Astrocyte (in vitro differentiated cells and primary cell): ENCODE data around the gene BNIPL. TPM values are rescaled to one million over a fixed set of nuclear protein-coding genes. Genes with fewer than 3 reads are reported as not detected.

Experiments
- DNase-seq: peaks from one replicate; pipeline ENCODE4 v3.0.0-alpha.2; 2010; ENCODE audit warnings: low read depth
- FAIRE-seq: peaks from 2 replicates; lab custom pipeline; 2011; peaks lifted over from hg19 to GRCh38; lab: Jason Lieb, UNC
- H2AFZ ChIP-seq: 2 replicates; pipeline ENCODE4 v1.6.0; 2012; ENCODE audit warnings: low read depth, low read length, inconsistent platforms
- H3K27ac ChIP-seq: 2 replicates; pipeline ENCODE4 v1.5.1; 2011; ENCODE audit warnings: low read depth, low read length, inconsistent platforms
- H3K27me3 ChIP-seq: 2 replicates; pipeline ENCODE4 v1.6.0; 2011; ENCODE audit warnings: low read length, inconsistent platforms; ENCODE audit not compliant: insufficient read depth
- H3K36me3 ChIP-seq: 2 replicates; pipeline ENCODE4 v1.5.1; 2011; ENCODE audit warnings: low read length, inconsistent platforms; ENCODE audit not compliant: insufficient read depth
- H3K4me1 ChIP-seq: 2 replicates; pipeline ENCODE4 v1.5.1; 2011; ENCODE audit warnings: low read length, inconsistent platforms; ENCODE audit not compliant: insufficient read depth
- H3K4me2 ChIP-seq: 2 replicates; pipeline ENCODE4 v1.6.0; 2012; ENCODE audit warnings: low read length, inconsistent platforms
- H3K4me3 ChIP-seq: 2 replicates; pipeline ENCODE4 v1.5.1; 2011; ENCODE audit warnings: low read depth, mild to moderate bottlenecking, low read length, inconsistent platforms; ENCODE audit not compliant: insufficient read depth
- H3K79me2 ChIP-seq: 2 replicates; pipeline ENCODE4 v1.6.0; 2012; ENCODE audit warnings: mild to moderate bottlenecking, low read length, inconsistent platforms; ENCODE audit not compliant: insufficient read depth
- H3K9ac ChIP-seq: 2 replicates; pipeline ENCODE4 v1.6.0; 2012; ENCODE audit warnings: mild to moderate bottlenecking, low read length, inconsistent platforms
- H3K9me3 ChIP-seq: 2 replicates; pipeline ENCODE4 v1.5.1; 2012; ENCODE audit warnings: low read depth, mild to moderate bottlenecking, low read length, inconsistent platforms; ENCODE audit not compliant: insufficient read depth
- H4K20me1 ChIP-seq: 2 replicates; pipeline ENCODE4 v1.6.0; 2012; ENCODE audit warnings: low read length, inconsistent platforms; ENCODE audit not compliant: insufficient read depth
- H3K27ac Mint-ChIP-seq: one replicate; pipeline ENCODE4 v1.8.0; 2021; ENCODE audit warnings: mild to moderate bottlenecking, mixed read lengths; ENCODE audit not compliant: unreplicated experiment
- H3K27me3 Mint-ChIP-seq: one replicate; pipeline ENCODE4 v1.8.0; 2021; ENCODE audit warnings: low read depth, mixed read lengths; ENCODE audit not compliant: unreplicated experiment
- H3K36me3 Mint-ChIP-seq: one replicate; pipeline ENCODE4 v1.8.0; 2021; ENCODE audit warnings: low read depth, mixed read lengths; ENCODE audit not compliant: unreplicated experiment
- H3K4me1 Mint-ChIP-seq: one replicate; pipeline ENCODE4 v1.8.0; 2021; ENCODE audit warnings: low read depth, mixed read lengths; ENCODE audit not compliant: unreplicated experiment
- H3K4me3 Mint-ChIP-seq: one replicate; pipeline ENCODE4 v1.8.0; 2021; ENCODE audit warnings: mild to moderate bottlenecking, moderate library complexity, mixed read lengths; ENCODE audit not compliant: unreplicated experiment
- H3K9me3 Mint-ChIP-seq: one replicate; pipeline ENCODE4 v1.8.0; 2021; ENCODE audit warnings: mild to moderate bottlenecking, mixed read lengths; ENCODE audit not compliant: unreplicated experiment
- EZH2 ChIP-seq: IDR thresholded peaks from 2 replicates; pipeline ENCODE4 v1.6.1; 2012; ENCODE audit warnings: mild to moderate bottlenecking, low read length, inconsistent platforms; ENCODE audit not compliant: insufficient read depth
- total RNA-seq: library from RNA; stranded (reverse); gene quantifications from 2 replicates; pipeline ENCODE4 v1.2.1, GENCODE V29; 2021
- TF ChIP-seq, protein P1 (sequence below): IDR thresholded peaks from 2 replicates; pipeline ENCODE4 v1.5.1; 2011; ENCODE audit warnings: low read depth, mild to moderate bottlenecking, inconsistent platforms, low read length, moderate library complexity; ENCODE audit not compliant: insufficient read depth

The BNIPL gene
- total RNA-seq, 1 donor from 2014 or later: 0.73 TPM

DNA sequence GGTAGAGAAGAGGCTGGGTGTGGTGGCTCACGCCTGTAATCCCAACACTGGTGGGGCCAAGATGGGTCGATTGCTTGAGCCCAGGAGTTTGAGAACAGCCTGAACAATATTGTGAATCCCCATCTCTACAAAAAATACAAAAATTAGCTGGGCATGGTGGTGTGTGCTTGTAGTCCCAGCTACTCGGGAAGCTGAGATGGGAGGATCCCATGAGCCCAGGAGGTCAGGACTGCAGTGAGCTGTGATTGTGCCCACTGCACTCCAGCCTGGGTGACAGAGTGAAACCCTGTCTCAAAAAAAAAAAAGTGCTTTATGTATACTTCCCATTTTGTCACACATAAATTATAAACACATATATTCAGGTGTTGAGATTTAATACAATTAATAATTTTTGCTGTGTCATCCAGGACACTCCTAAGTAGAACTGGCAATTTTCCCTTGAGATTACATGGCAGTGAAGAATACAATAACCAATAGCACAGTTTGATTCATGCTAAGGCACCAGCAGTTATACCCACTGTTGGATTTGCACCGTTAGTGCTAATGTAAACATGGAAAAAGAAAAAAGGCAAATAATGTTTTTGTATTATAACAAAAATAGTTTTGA, 49.7 kb downstream of the BNIPL start:
- Mint-ChIP-seq H3K27ac (no peak overlapping the region), H3K9me3 (no peaks in the 10 kb centered on the region), H3K27me3 (no peaks in the 10 kb centered on the region), H3K4me1 (no peaks in the 10 kb centered on the region), H3K4me3 (no peak overlapping the region), H3K36me3 (no peaks in the 10 kb centered on the region)
- Histone ChIP-seq H3K9ac (no peak overlapping the region), H4K20me1 (no peaks in the 10 kb centered on the region), H3K27me3 (no peaks in the 10 kb centered on the region), H3K79me2 (no peaks in the 10 kb centered on the region), H3K4me2 (no peak overlapping the region), H3K27ac (no peak overlapping the region), H3K36me3 (no peaks in the 10 kb centered on the region), H3K9me3 (no peaks in the 10 kb centered on the region), H3K4me3 (no peak overlapping the region), H2AFZ (no peak overlapping the region), H3K4me1 (no peaks in the 10 kb centered on the region)
- TF ChIP-seq, protein P1, sequence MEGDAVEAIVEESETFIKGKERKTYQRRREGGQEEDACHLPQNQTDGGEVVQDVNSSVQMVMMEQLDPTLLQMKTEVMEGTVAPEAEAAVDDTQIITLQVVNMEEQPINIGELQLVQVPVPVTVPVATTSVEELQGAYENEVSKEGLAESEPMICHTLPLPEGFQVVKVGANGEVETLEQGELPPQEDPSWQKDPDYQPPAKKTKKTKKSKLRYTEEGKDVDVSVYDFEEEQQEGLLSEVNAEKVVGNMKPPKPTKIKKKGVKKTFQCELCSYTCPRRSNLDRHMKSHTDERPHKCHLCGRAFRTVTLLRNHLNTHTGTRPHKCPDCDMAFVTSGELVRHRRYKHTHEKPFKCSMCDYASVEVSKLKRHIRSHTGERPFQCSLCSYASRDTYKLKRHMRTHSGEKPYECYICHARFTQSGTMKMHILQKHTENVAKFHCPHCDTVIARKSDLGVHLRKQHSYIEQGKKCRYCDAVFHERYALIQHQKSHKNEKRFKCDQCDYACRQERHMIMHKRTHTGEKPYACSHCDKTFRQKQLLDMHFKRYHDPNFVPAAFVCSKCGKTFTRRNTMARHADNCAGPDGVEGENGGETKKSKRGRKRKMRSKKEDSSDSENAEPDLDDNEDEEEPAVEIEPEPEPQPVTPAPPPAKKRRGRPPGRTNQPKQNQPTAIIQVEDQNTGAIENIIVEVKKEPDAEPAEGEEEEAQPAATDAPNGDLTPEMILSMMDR: no peak
- TF ChIP-seq EZH2: no peak
- DNase-seq (no peak), FAIRE-seq (no peak)

Other genes starting within 250 kb of the BNIPL start
- gene CTSK, start 228.3 kb upstream of the BNIPL start, total RNA-seq: 3.9 and 4.0 TPM in 2 replicates
- 24.1 and 25.8 TPM in 2 replicates for gene ARNT, start 160.0 kb upstream of the BNIPL start, total RNA-seq
- not detected in 2 replicates for gene CTXND2, start 149.4 kb upstream of the BNIPL start, total RNA-seq
- 28.4 and 30.0 TPM in 2 replicates for gene SETDB1, start 110.2 kb upstream of the BNIPL start, total RNA-seq
- 177 and 189 TPM in 2 replicates for gene CERS2, start 61.8 kb upstream of the BNIPL start, total RNA-seq
- gene ANXA9, start 54.3 kb upstream of the BNIPL start, total RNA-seq: not detected in 2 replicates
- 8.5 and 8.8 TPM in 2 replicates for gene MINDY1, start 29.7 kb upstream of the BNIPL start, total RNA-seq
- 14.3 and 17.6 TPM in 2 replicates for gene PRUNE1, start 28.1 kb upstream of the BNIPL start, total RNA-seq
- gene C1orf56, start 11.2 kb downstream of the BNIPL start, total RNA-seq: 1.3 and 1.7 TPM in 2 replicates
- gene CDC42SE1, start 23.0 kb downstream of the BNIPL start, total RNA-seq: 107 and 116 TPM in 2 replicates
- gene MLLT11, start 23.8 kb downstream of the BNIPL start, total RNA-seq: 69.3 and 77.4 TPM in 2 replicates
- gene GABPB2, start 34.2 kb downstream of the BNIPL start, total RNA-seq: 3.6 and 3.8 TPM in 2 replicates
- gene SEMA6C, start 110.0 kb downstream of the BNIPL start, total RNA-seq: 7.4 and 7.5 TPM in 2 replicates
- gene TNFAIP8L2, start 120.1 kb downstream of the BNIPL start, total RNA-seq: not detected in 2 replicates
- gene LYSMD1, start 129.3 kb downstream of the BNIPL start, total RNA-seq: 9.5 and 9.9 TPM in 2 replicates
- 64.3 and 66.5 TPM in 2 replicates for gene SCNM1, start 129.6 kb downstream of the BNIPL start, total RNA-seq
- gene TMOD4, start 139.4 kb downstream of the BNIPL start, total RNA-seq: 1.4 TPM in 1 of 2 replicates, not detected in the other
- gene VPS72, start 153.6 kb downstream of the BNIPL start, total RNA-seq: 59.0 and 62.2 TPM in 2 replicates
- 104 and 121 TPM in 2 replicates for gene PIP5K1A, start 162.0 kb downstream of the BNIPL start, total RNA-seq
- 154 and 171 TPM in 2 replicates for gene PSMD4, start 218.1 kb downstream of the BNIPL start, total RNA-seq
- gene ZNF687, start 245.7 kb downstream of the BNIPL start, total RNA-seq: 15.4 and 19.1 TPM in 2 replicates